CD1c-positive myeloid dendritic cell (primary cell): ENCODE data around the gene ESYT2.

Experiments used
- DNase-seq: peaks from one replicate; pipeline ENCODE4 v3.0.0-alpha.2; 2016; ENCODE audit errors: extremely low spot score

Gene ESYT2

GRCh38 chr7:158771213-158771834 is 58.0 kb downstream of the ESYT2 start:
- DNase-seq, result no peak

GRCh38 chr7:158767707-158768106 is 61.6 kb downstream of the ESYT2 start:
- no peak for DNase-seq

GRCh38 chr7:158766570-158767281 is 62.6 kb downstream of the ESYT2 start:
- DNase-seq, result no peak

- no peak for DNase-seq
These were observed 64.3 kb downstream of the ESYT2 start for GRCh38 chr7:158765020-158765419.

- DNase-seq, result no peak
These were observed 65.8 kb downstream of the ESYT2 start for GRCh38 chr7:158763454-158764033.

- DNase-seq, result no peak
These were observed 67.4 kb downstream of the ESYT2 start for GRCh38 chr7:158761945-158762344.

- DNase-seq, result peak; percentile 3
These were observed 68.4 kb downstream of the ESYT2 start for GRCh38 chr7:158760936-158761335.

GRCh38 chr7:158760445-158760764 is 68.9 kb downstream of the ESYT2 start:
- DNase-seq, result no peak

- DNase-seq, result no peak
These were observed 69.4 kb downstream of the ESYT2 start for GRCh38 chr7:158759749-158760444.

GRCh38 chr7:158759245-158759614 is 70.1 kb downstream of the ESYT2 start:
- no peak for DNase-seq

GRCh38 chr7:158758586-158759244 is 70.6 kb downstream of the ESYT2 start:
- no peak for DNase-seq

GRCh38 chr7:158757404-158757989 is 71.8 kb downstream of the ESYT2 start:
- DNase-seq, result no peak

GRCh38 chr7:158754746-158755444 is 74.4 kb downstream of the ESYT2 start:
- DNase-seq, result no peak

- DNase-seq, result no peak
These were observed 75.4 kb downstream of the ESYT2 start for GRCh38 chr7:158753900-158754299.

- DNase-seq, result no peak
These were observed 77.6 kb downstream of the ESYT2 start for GRCh38 chr7:158751751-158752150.

- no peak for DNase-seq
These were observed 78.1 kb downstream of the ESYT2 start for GRCh38 chr7:158751199-158751598.

GRCh38 chr7:158750702-158751101 is 78.6 kb downstream of the ESYT2 start:
- no peak for DNase-seq

- DNase-seq, result no peak
These were observed 79.9 kb downstream of the ESYT2 start for GRCh38 chr7:158749396-158749795.

- DNase-seq, result no peak
These were observed 81.0 kb downstream of the ESYT2 start for GRCh38 chr7:158748335-158748734.

- DNase-seq, result no peak
These were observed 81.9 kb downstream of the ESYT2 start for GRCh38 chr7:158747408-158747807.

- DNase-seq, result no peak
These were observed 82.4 kb downstream of the ESYT2 start for GRCh38 chr7:158746957-158747356.
